ENCODE data around the gene ATP5MC3. TPM values are rescaled to one million over a fixed set of nuclear protein-coding genes. Genes with fewer than 3 reads are reported as not detected.
A peak's percentile ranks its signal among the peaks of the same experiment; 100 is the strongest.
"Not testable (repeated sequence)": the region's sequence is repeated elsewhere in the genome, so short reads cannot be mapped to it uniquely, and the experiment has no call there.

ATP5MC3 gene
- total RNA-seq, result 100 to 1,000 TPM; 202 to 358 (median 221) TPM

GRCh38 chr2:175181104-175181876 lies at the start of gene ATP5MC3:
Gene ATP5MC3 (minus strand): TSS chr2:175181710. CDS start chr2:175181393, 317 bp downstream.
- peaks cover 36 to 44% of the 10 kb centered on the region in 2 donors for H3K4me1 ChIP-seq
- ATAC-seq (peak; percentile 90 to 92), DNase-seq (peak; percentile 88 to 96)
- H3K9me3 ChIP-seq, result no peaks in the 10 kb centered on the region
- H3K27me3 ChIP-seq, result no peaks in the 10 kb centered on the region
- peak within 1 kb of the TSS; percentile 64 to 97 (median 90) for H3K4me3 ChIP-seq
- in situ Hi-C loops (cut with MboI; ENCODE audit: low sequenced_read_pairs in 4 of 4), result loop anchor here in 1 of 4 donors (10.0 kb wide), 1 partner anchor 66 kb away; no protein-coding TSS in a partner anchor
- TF ChIP-seq POLR2A (IDR thresholded peaks at IDR 0.05) (peak; percentile 77 to 81), CTCF (IDR thresholded peaks at IDR 0.05 in 4 of 5, conservative IDR thresholded peaks at IDR 0.05 in 1 of 5) (peak in 2 of 5 experiments; percentile 30 to 33)
- peak within 1 kb of the TSS; percentile 85 to 95 (median 90) for H3K27ac ChIP-seq
- peaks cover 0 to 27% of the 10 kb centered on the region in 2 donors for H3K36me3 ChIP-seq
- intact Hi-C loops (cut with DNase I; ENCODE audit: low total_unique reads), result loop anchor here (1.0 kb wide), 1 partner anchor 13 kb away; the partner anchor contains the start of gene ATF2

- H3K9me3 ChIP-seq; H3K27me3 ChIP-seq; intact Hi-C loops (cut with DNase I; ENCODE audit: low total_unique reads); DNase-seq; H3K4me3 ChIP-seq; ATAC-seq; H3K36me3 ChIP-seq; H3K4me1 ChIP-seq; H3K27ac ChIP-seq; in situ Hi-C loops (cut with MboI; ENCODE audit: low sequenced_read_pairs in 4 of 4): not testable (repeated sequence)
Measured at GRCh38 chr2:175228601-175229000, 47.1 kb upstream of the ATP5MC3 start.

GRCh38 chr2:175228179-175228578 lies 46.7 kb upstream of the ATP5MC3 start:
- ATAC-seq (no peak), DNase-seq (no peak)
- Histone ChIP-seq H3K9me3 (no peaks in the 10 kb centered on the region), H3K36me3 (no peaks in the 10 kb centered on the region), H3K27ac (no peak overlapping the region), H3K27me3 (no peaks in the 10 kb centered on the region), H3K4me3 (no peak overlapping the region), H3K4me1 (no peaks in the 10 kb centered on the region)
- no peak for TF ChIP-seq CTCF (IDR thresholded peaks at IDR 0.05 in 4 of 5, conservative IDR thresholded peaks at IDR 0.05 in 1 of 5)
- no peak for TF ChIP-seq POLR2A (IDR thresholded peaks at IDR 0.05)
- in situ Hi-C loops (cut with MboI; ENCODE audit: low sequenced_read_pairs in 4 of 4), result no loop called here
- intact Hi-C loops (cut with DNase I; ENCODE audit: low total_unique reads), result no loop called here

- no peak for ATAC-seq
- no peaks in the 10 kb centered on the region for H3K4me1 ChIP-seq
- no peak overlapping the region for H3K27ac ChIP-seq
- intact Hi-C loops (cut with DNase I; ENCODE audit: low total_unique reads), result no loop called here
- H3K9me3 ChIP-seq, result no peaks in the 10 kb centered on the region
- no peaks in the 10 kb centered on the region for H3K27me3 ChIP-seq
- DNase-seq, result no peak
- no peak overlapping the region for H3K4me3 ChIP-seq
- TF ChIP-seq POLR2A (IDR thresholded peaks at IDR 0.05), result no peak
- TF ChIP-seq CTCF (IDR thresholded peaks at IDR 0.05 in 4 of 5, conservative IDR thresholded peaks at IDR 0.05 in 1 of 5), result no peak
- in situ Hi-C loops (cut with MboI; ENCODE audit: low sequenced_read_pairs in 4 of 4), result no loop called here
- no peaks in the 10 kb centered on the region for H3K36me3 ChIP-seq
Measured at GRCh38 chr2:175227393-175227792, 45.9 kb upstream of the ATP5MC3 start.

- no peak for ATAC-seq
- intact Hi-C loops (cut with DNase I; ENCODE audit: low total_unique reads), result no loop called here
- H3K27ac ChIP-seq, result no peak overlapping the region
- no peaks in the 10 kb centered on the region for H3K9me3 ChIP-seq
- no peaks in the 10 kb centered on the region for H3K27me3 ChIP-seq
- no peak for DNase-seq
- H3K4me3 ChIP-seq, result no peak overlapping the region
- no peaks in the 10 kb centered on the region for H3K4me1 ChIP-seq
- no peak for TF ChIP-seq CTCF (IDR thresholded peaks at IDR 0.05 in 4 of 5, conservative IDR thresholded peaks at IDR 0.05 in 1 of 5)
- no peak for TF ChIP-seq POLR2A (IDR thresholded peaks at IDR 0.05)
- H3K36me3 ChIP-seq, result no peaks in the 10 kb centered on the region
- in situ Hi-C loops (cut with MboI; ENCODE audit: low sequenced_read_pairs in 4 of 4), result no loop called here
Measured at GRCh38 chr2:175220075-175220474, 38.6 kb upstream of the ATP5MC3 start.
